Caco-2 (cell line): ENCODE results near the gene ATF4. TPM values are rescaled to one million over a fixed set of nuclear protein-coding genes. Genes with fewer than 3 reads are reported as not detected.

Experiments used
- BruUV-seq: library from RNA; stranded (reverse); fragments of 400-500 nt; replicated peaks from 2 replicates; lab custom pipeline; 2021; lab: Mats Ljungman, UMichigan
- CTCF ChIA-PET: fragments of 300-600 bp; sonication (Branson Sonifier 250); formaldehyde crosslinking; loops from one replicate; lab custom pipeline; 2022; ENCODE audit warnings: antibody characterized with exemption; lab: Charles Lee
- POLR2A ChIA-PET: fragments of 300-600 bp; sonication (Branson Sonifier 250); formaldehyde crosslinking; loops from one replicate; lab custom pipeline; 2022; ENCODE audit warnings: antibody characterized with exemption; lab: Charles Lee
- DNase-seq, 2 experiments: peaks; one replicate each; pipeline versions ENCODE4 v3.0.0 to v3.0.0-alpha.2; 2020 to 2022
- H3K27me3 ChIP-seq: replicated peaks from 2 replicates; pipeline ENCODE4 v1.6.0; 2011; ENCODE audit warnings: low read length; ENCODE audit not compliant: control insufficient read depth, insufficient read depth
- H3K36me3 ChIP-seq: 2 replicates; pipeline ENCODE4 v1.5.1; 2011; ENCODE audit warnings: low read length; ENCODE audit not compliant: control insufficient read depth, insufficient read depth
- H3K4me1 ChIP-seq: fragments of 250-450 bp; sonication (Bioruptor Pico); 2 replicates; pipeline ENCODE4 v1.5.1; 2020; ENCODE audit warnings: mild to moderate bottlenecking
- H3K4me3 ChIP-seq: 2 replicates; pipeline ENCODE4 v1.5.1; 2011; ENCODE audit warnings: low read depth, mild to moderate bottlenecking, control low read depth, low read length
- H3K9me3 ChIP-seq: fragments of 250-450 bp; sonication (Bioruptor Pico); 2 replicates; pipeline ENCODE4 v1.5.1; 2020; ENCODE audit warnings: mild to moderate bottlenecking, moderate library complexity
- H3K27ac Mint-ChIP-seq: one replicate; pipeline ENCODE4 v1.8.0; 2022; ENCODE audit warnings: mixed read lengths; ENCODE audit not compliant: unreplicated experiment
- H3K27me3 Mint-ChIP-seq: one replicate; pipeline ENCODE4 v1.8.0; 2022; ENCODE audit warnings: mixed read lengths; ENCODE audit not compliant: insufficient read depth, unreplicated experiment
- H3K36me3 Mint-ChIP-seq: one replicate; pipeline ENCODE4 v1.8.0; 2022; ENCODE audit warnings: mild to moderate bottlenecking, mixed read lengths; ENCODE audit not compliant: insufficient read depth, unreplicated experiment
- H3K4me1 Mint-ChIP-seq: one replicate; pipeline ENCODE4 v1.8.0; 2022; ENCODE audit warnings: low read depth, mixed read lengths; ENCODE audit not compliant: unreplicated experiment
- H3K4me3 Mint-ChIP-seq: one replicate; pipeline ENCODE4 v1.8.0; 2022; ENCODE audit warnings: mild to moderate bottlenecking, moderate library complexity, mixed read lengths; ENCODE audit not compliant: unreplicated experiment
- H3K9me3 Mint-ChIP-seq: one replicate; pipeline ENCODE4 v1.8.0; 2022; ENCODE audit warnings: mixed read lengths; ENCODE audit not compliant: unreplicated experiment
- intact Hi-C: fragments of 100-400 bp; cut with micrococcal nuclease; formaldehyde crosslinking; loops from one replicate; pipeline ENCODE4 v1.10.0; 2022; ENCODE audit not compliant: unreplicated experiment
- total RNA-seq: library from RNA; stranded (reverse); gene quantifications from 2 replicates; pipeline ENCODE4 v1.2.3, GENCODE V29; 2022
- TF ChIP-seq, protein P1 (sequence below), 2 experiments: fragments of 200-600 bp in 1 of 2; IDR thresholded peaks; 1 replicate in 1 of 2; 2 replicates in 1 of 2; pipeline versions ENCODE4 v1.5.1 to v1.8.0; 2011 to 2022; ENCODE audit warnings: antibody characterized with exemption in 1 of 2, control low read depth in 1 of 2, inconsistent platforms in 1 of 2, low read depth in 1 of 2, low read length in 1 of 2, mild to moderate bottlenecking in 1 of 2, moderate library complexity in 1 of 2; ENCODE audit not compliant: insufficient read depth in 1 of 2, severe bottlenecking in 1 of 2, unreplicated experiment in 1 of 2

The ATF4 gene
- total RNA-seq, 1 experiment from 2014 or later: 647 TPM

DNA sequence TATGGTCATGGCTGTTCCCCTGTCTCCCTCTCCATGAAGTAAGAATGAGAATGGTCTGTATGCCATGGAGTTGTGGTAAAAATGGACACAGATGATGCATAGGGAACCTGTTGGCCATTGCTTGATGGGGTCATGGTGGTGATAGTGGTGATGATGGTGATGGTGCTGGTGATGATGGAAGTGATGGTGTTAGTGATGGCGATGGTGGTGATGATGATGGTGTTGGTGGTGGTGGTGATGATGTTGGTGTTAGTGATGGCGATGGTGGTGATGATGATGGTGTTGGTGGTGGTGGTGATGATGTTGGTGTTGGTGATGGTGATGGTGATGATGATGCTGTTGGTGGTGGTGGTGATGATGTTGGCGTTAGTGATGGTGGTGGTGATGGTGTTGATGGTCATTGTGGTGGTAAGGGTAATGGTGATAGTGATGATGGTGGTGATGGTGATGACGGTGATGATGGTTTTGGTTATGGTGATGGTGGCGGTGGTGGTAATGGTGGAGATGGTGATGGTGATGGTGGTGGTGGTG, 45.1 kb downstream of the ATF4 start:
- peaks cover 2% of the 10 kb centered on the region; the same call in 1 of the 2 replicates for H3K27me3 ChIP-seq
- TF ChIP-seq, protein P1, sequence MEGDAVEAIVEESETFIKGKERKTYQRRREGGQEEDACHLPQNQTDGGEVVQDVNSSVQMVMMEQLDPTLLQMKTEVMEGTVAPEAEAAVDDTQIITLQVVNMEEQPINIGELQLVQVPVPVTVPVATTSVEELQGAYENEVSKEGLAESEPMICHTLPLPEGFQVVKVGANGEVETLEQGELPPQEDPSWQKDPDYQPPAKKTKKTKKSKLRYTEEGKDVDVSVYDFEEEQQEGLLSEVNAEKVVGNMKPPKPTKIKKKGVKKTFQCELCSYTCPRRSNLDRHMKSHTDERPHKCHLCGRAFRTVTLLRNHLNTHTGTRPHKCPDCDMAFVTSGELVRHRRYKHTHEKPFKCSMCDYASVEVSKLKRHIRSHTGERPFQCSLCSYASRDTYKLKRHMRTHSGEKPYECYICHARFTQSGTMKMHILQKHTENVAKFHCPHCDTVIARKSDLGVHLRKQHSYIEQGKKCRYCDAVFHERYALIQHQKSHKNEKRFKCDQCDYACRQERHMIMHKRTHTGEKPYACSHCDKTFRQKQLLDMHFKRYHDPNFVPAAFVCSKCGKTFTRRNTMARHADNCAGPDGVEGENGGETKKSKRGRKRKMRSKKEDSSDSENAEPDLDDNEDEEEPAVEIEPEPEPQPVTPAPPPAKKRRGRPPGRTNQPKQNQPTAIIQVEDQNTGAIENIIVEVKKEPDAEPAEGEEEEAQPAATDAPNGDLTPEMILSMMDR (IDR thresholded peaks at IDR 0.05; ENCODE audit: insufficient read depth in 1 of 2, low read depth in 1 of 2, low read length in 1 of 2, severe bottlenecking in 1 of 2, unreplicated experiment in 1 of 2): no peak
- CTCF ChIA-PET: no interaction called here
- Mint-ChIP-seq H3K36me3 (no peaks in the 10 kb centered on the region), H3K4me1 (no peaks in the 10 kb centered on the region), H3K27ac (no peak overlapping the region), H3K4me3 (no peak overlapping the region), H3K27me3 (no peaks in the 10 kb centered on the region), H3K9me3 (peaks cover 11% of the 10 kb centered on the region)
- no peaks in the 10 kb centered on the region for H3K9me3 ChIP-seq
- no peak overlapping the region for H3K4me3 ChIP-seq
- no peaks in the 10 kb centered on the region for H3K4me1 ChIP-seq
- no TSS peak for BruUV-seq
- intact Hi-C loops: no loop called here
- H3K36me3 ChIP-seq: no peaks in the 10 kb centered on the region
- DNase-seq: no peak
- POLR2A ChIA-PET: no interaction called here

DNA sequence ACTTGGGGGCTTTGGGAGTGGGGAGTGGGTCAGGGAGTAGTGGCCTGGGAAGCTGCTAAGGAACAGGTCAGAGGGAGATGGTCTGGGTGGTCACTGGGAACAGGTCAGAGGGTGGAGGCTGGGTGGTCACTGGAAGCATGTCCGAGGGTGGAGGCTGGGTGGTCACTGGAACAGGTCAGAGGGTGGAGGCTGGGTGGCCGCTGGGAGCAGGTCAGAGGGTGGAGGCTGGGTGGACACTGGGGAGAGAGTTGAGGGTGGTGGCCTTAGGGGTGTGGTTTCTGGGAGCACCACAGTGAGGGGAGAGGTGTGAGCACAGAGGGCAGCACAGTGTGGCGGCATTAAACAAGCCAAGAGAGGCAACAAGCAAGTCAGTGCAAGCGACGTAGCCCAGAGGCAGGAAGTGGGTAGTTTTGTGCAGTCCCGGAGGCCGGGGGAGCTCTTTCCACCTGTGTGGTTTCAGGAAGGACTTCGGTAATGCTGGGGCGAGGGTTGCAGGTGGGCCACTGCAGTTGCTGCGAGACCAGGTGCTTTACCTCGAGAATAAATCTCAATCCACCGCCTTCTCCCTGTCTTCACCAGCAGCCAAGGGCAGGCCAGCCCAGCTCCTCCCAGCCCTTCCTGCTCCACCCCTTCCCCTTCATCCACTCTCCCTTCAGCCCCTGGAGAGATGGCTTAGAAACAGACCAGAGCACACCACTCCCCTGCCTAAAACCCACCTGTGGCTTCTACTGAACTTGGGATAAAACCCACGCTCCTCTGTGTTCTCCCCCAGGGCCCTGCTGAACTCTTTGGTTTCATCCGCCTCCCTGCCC, 47.0 kb downstream of the ATF4 start:
- intact Hi-C loops: no loop called here
- DNase-seq: no peak
- Mint-ChIP-seq H3K4me3 (no peak overlapping the region), H3K27me3 (no peaks in the 10 kb centered on the region), H3K36me3 (no peaks in the 10 kb centered on the region), H3K9me3 (peaks cover 11% of the 10 kb centered on the region), H3K4me1 (no peaks in the 10 kb centered on the region), H3K27ac (no peak overlapping the region)
- TF ChIP-seq, protein P1 (IDR thresholded peaks at IDR 0.05; ENCODE audit: insufficient read depth in 1 of 2, low read depth in 1 of 2, low read length in 1 of 2, severe bottlenecking in 1 of 2, unreplicated experiment in 1 of 2): no peak
- Histone ChIP-seq H3K36me3 (no peaks in the 10 kb centered on the region), H3K27me3 (no peaks in the 10 kb centered on the region), H3K4me3 (no peak overlapping the region), H3K9me3 (no peaks in the 10 kb centered on the region), H3K4me1 (no peaks in the 10 kb centered on the region)
- CTCF ChIA-PET: interaction anchor here (0.5 kb wide), 1 partner anchor 362 kb away, joined by 3 read pairs; no protein-coding TSS in a partner anchor
- BruUV-seq: no TSS peak
- POLR2A ChIA-PET: no interaction called here

DNA sequence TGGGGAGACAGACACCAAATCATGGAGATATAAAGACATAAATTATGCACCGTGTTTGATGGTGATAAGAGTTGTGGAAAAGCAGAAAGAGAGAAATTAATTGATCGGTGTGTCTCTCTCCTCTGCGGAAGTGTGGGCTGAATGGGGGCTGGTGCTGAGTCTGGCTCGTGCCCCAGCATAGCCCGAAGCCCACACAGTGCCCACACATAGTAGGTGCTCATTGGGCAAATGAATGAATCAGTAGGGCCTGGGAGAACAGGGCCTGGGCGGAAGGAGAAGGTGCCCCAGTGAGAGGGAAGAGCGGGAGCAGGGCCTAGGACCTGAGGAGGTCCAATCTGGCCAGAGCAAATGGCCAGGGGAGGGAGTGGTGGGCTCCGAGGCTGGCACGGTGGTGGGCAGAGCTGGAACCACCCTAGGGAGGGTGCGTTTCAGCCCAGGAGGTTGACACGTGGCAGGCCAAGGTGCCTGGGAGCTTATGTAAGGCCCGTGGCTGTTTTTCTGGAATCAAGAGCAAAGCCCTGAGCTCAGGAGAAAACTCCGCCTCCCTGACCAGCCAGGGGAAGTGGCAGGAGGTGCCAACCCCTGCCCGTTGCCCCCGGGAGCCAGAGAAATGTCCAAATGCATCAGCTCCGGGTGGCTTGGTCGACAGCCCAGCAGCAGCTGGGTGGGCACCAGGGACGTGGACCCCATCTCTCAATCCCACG, 48.1 kb downstream of the ATF4 start:
- ChIA-PET CTCF (no interaction called here), POLR2A (no interaction called here)
- intact Hi-C loops: no loop called here
- H3K36me3 Mint-ChIP-seq: no peaks in the 10 kb centered on the region
- no TSS peak for BruUV-seq
- H3K4me1 Mint-ChIP-seq: no peaks in the 10 kb centered on the region
- H3K36me3 ChIP-seq: no peaks in the 10 kb centered on the region
- H3K9me3 Mint-ChIP-seq: peaks cover 11% of the 10 kb centered on the region
- TF ChIP-seq, protein P1 (IDR thresholded peaks at IDR 0.05; ENCODE audit: insufficient read depth in 1 of 2, low read depth in 1 of 2, low read length in 1 of 2, severe bottlenecking in 1 of 2, unreplicated experiment in 1 of 2): no peak
- DNase-seq: no peak
- no peak overlapping the region for H3K4me3 ChIP-seq
- H3K9me3 ChIP-seq: no peaks in the 10 kb centered on the region
- H3K27ac Mint-ChIP-seq: no peak overlapping the region
- no peaks in the 10 kb centered on the region for H3K27me3 ChIP-seq
- no peaks in the 10 kb centered on the region for H3K27me3 Mint-ChIP-seq
- H3K4me3 Mint-ChIP-seq: no peak overlapping the region
- H3K4me1 ChIP-seq: no peaks in the 10 kb centered on the region
